GM12874 (cell line): Measurements from ENCODE around the gene PTPRT.

Source experiments
- TF ChIP-seq, protein P1 (sequence below): IDR thresholded peaks from 2 replicates; pipeline ENCODE4 v1.5.1; 2011; ENCODE audit warnings: low read depth, mild to moderate bottlenecking, control low read depth, low read length, moderate library complexity; ENCODE audit not compliant: insufficient read depth

Gene PTPRT

DNA sequence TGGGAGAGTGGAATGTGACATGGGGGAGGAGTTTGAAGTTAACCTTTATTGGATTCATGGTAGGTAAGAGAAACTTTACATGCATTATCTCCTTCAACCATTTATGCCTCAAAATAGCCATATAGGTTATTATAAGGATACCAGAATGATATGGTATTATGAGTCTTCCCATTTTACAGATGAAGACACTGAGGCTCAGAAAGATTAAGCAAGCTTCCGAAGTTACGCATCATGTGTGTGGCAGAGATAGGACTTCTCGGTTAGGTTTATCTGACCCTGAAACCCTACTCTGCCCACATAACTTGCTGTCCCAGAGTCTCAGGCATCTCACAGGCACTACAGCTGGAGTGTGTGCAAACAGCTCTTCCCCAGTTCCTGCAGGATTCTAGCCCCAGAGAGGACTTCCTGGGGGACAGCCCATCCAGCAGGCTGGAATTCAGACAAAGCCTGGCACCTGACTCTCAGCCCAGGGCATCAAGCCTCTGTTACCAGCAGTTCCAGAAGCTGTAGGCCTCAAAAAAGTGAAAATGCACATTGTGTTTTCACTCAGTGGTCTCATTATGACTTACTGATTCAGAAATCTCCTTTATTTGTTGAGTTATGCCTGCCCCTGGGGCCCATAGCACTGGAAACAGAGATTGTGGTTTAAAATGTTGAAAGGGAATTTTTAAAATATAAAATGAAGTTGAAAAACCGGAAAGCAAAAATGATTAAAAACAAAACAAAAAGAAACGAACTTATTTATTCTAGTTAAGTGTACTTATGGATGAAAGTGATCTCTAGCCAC is 1058.7 kb downstream of the PTPRT start:
- TF ChIP-seq, protein P1, sequence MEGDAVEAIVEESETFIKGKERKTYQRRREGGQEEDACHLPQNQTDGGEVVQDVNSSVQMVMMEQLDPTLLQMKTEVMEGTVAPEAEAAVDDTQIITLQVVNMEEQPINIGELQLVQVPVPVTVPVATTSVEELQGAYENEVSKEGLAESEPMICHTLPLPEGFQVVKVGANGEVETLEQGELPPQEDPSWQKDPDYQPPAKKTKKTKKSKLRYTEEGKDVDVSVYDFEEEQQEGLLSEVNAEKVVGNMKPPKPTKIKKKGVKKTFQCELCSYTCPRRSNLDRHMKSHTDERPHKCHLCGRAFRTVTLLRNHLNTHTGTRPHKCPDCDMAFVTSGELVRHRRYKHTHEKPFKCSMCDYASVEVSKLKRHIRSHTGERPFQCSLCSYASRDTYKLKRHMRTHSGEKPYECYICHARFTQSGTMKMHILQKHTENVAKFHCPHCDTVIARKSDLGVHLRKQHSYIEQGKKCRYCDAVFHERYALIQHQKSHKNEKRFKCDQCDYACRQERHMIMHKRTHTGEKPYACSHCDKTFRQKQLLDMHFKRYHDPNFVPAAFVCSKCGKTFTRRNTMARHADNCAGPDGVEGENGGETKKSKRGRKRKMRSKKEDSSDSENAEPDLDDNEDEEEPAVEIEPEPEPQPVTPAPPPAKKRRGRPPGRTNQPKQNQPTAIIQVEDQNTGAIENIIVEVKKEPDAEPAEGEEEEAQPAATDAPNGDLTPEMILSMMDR = no peak

DNA sequence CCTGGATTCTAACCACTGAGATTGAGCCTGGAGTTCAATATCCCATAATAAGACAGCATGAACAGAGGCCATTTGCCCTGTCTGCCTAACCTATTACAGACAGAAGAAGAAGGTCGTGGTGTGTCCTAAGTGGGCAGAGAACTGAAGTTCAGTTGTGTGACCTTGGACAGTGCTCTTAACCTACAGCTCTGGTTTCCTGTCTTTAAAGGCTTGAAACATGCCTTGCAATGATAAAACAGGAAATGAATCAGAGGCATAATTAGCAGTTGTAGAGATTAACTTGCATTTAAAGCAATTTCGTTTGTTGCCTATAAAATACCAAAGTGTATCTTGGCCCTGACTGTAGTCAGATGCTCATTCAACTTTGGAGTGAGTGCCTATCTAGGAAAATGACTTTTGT is 1064.3 kb downstream of the PTPRT start:
- TF ChIP-seq, protein P1 = no peak

DNA sequence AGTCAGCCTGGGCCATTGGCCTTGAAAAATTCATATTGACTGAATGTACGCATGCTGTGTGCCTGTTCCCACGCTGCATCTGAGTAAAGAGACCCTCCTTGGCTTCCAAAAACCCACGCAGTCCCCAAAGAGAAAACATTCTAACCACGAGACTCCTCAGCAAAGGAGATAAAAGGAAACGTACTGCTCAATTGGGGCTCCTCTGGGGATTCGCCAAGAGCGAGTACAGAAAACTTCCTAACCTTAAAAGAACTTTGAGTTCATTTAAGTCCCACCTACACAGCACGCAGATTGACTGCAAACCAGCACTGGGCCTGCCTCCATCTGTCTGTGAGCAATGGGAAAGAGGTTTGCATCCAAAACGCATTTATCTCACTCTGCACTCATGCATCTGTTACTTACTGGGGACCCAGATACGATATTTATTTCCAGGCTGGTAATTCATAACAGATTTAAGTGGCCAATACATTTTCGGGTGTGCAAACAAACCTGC is 1065.7 kb downstream of the PTPRT start:
- TF ChIP-seq, protein P1 = no peak

DNA sequence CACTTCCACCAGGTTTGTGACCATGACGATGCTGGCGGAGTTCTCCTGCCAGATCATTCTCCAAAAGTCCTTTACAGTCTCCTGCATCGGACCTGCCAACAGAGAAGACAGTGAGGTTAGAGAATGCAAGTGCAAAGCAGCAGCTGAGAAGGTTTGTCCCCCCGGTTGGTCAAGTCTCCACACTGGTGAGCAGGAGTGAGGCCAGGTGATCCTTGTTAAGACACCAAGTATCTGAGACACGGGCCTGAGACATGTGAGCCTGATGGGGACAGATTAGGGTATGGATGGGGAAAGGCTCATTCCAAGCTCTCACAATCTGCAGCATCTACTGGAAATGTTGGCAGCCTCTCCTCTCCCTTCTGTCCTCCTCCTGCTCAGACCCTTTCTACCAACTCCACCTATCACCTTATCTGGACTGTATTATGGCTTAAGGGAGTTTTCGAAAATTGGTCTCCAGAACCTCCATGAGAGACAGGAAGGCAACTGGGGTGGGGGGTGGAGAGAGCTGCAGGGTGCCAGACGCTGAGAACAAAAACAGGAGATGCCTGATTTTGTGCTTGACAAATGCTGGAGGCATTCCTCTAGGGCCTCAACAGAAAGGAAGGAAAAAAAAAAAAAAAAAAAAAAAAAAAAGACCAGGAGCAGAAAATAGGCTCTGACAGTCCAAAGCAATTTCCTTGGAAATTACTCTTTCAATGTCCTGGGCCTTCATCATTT is 1071.1 kb downstream of the PTPRT start:
- TF ChIP-seq, protein P1 = no peak

DNA sequence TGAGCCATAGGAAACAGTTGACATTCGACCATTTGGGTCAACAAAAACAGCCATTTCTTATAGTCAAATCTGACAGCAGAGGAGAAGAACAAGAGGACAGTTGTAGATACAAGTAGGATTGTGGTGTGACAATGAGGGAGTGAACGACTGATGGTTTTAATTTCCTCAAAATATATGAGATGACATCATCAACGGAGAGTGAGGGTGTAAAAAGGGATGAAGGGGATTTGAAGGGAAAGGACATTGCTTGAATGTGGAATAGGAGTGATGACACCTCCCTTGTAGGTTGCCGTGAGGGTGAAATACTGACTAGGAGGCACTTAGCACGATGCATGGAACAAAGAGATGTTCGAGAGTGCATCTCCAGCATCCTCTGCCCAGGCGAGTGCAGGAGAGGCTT is 1071.7 kb downstream of the PTPRT start:
- TF ChIP-seq, protein P1 = no peak

DNA sequence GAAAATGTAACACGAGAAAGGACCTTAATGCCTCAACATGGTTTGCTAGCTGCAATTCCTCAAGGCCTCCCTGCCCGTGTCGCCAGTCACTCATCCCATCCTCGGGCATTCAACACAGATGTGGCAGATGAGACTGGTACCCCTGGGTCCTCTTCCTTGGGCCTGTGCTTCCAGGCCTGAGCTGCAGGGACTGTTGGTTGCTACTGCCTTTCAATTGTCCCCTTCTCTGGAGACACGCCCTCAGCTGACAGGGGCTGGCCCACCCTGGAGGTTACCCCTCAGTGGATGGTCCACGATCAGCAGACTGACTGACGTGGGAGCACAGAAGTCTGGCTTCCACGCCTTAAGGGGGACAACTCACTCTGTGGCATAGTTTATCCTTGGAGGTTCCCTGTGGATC is 1076.5 kb downstream of the PTPRT start:
- TF ChIP-seq, protein P1 = no peak

DNA sequence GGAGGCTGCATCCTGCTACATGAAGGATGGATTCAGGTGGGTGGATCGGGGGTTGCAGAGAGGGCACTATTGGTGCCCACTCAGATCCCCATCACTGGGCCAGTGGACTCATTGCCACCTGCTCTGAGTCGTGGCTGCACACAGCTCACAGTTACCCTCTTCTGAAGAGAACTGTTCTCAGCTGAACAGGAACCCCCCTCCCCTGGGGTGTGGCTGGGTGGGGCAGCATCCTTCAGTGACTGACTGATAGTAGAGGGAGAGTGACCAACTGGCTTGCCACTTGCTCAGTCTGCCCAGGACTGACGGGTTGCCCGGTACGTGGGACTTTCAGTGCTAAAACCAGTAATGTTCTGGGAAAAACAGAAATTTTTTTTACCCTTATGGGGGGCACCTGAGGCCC is 1077.5 kb downstream of the PTPRT start:
- TF ChIP-seq, protein P1 = no peak
